Measurements from ENCODE around the gene ADGRG6.

The ADGRG6 gene

DNA sequence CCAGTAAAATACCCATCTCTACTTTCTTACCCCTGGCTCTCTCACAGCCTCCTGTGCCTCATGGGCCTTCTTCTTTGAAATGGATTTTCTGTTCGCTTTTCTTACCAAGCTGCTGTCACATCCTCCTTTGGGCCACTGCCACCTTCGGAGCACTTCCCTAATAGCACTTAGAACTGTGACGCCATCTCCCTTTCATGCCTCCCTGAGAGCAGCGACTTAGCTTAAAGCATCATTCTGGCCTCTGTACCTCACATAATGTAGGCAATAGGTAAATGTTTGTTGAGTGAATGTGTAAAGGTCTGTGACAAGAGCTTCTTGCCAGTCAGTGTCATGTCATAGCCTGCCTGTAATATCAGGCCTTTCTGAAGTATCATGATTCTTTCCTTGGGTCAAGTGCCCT, 78.8 kb downstream of the ADGRG6 start:
- DNase-seq: no peak

- DNase-seq: no peak
These were observed 79.4 kb downstream of the ADGRG6 start for GRCh38 chr6:142381181-142381580.

GRCh38 chr6:142381845-142382378, 80.1 kb downstream of the ADGRG6 start:
- DNase-seq: no peak

DNA sequence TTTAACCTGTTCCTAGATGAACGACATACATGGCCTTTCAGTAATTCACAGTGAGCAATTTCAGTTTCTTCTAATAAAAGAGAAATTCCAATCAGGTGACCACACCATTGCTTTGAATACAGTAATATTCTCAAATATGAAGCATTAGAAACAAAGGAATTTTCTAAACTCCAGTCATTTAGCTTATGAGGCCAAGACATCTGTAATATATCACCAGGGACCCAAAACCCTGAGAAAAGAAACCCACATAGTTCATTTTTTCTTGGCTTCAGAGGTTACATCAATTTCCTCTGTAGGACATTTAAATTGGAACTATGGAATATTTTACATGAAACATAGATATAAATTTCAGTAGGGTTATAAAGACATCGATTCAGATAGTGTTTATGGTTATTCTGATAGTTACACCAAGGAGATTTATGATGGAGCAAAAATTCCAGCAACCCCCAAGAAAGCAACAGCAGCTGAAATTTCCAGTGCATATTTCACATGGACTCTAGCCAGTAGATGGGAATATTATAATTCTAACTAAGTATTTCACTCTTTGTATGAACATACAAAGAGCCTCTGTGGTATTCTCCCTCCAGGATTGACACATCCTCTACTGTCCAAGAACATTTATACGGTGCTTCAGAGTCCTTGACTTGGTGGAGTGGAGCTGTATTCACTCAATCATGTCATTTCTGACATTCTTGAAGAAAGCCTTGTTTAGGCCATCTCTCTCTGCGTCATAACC, 82.9 kb downstream of the ADGRG6 start:
- no peak for DNase-seq

GRCh38 chr6:142385352-142385751, 83.5 kb downstream of the ADGRG6 start:
- no peak for DNase-seq

DNA sequence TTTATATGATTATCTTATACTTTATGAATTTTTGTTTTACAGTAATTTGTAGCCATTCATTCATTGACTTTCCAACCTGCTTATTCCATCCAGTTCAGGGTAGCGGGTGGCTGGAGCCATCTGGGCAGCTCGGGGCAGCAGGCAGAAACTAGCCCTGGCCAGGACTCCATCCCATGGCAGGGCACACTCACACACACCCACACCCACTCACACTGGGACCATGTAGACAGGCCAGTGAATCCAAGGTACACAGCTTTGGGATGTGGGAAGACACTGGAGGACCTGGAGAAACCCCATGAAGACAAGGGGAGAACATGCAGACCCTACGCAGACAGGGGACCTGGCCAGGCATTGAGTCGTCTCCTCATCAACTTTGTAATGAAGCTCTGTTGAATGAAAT, 84.8 kb downstream of the ADGRG6 start:
- no peak for DNase-seq

DNA sequence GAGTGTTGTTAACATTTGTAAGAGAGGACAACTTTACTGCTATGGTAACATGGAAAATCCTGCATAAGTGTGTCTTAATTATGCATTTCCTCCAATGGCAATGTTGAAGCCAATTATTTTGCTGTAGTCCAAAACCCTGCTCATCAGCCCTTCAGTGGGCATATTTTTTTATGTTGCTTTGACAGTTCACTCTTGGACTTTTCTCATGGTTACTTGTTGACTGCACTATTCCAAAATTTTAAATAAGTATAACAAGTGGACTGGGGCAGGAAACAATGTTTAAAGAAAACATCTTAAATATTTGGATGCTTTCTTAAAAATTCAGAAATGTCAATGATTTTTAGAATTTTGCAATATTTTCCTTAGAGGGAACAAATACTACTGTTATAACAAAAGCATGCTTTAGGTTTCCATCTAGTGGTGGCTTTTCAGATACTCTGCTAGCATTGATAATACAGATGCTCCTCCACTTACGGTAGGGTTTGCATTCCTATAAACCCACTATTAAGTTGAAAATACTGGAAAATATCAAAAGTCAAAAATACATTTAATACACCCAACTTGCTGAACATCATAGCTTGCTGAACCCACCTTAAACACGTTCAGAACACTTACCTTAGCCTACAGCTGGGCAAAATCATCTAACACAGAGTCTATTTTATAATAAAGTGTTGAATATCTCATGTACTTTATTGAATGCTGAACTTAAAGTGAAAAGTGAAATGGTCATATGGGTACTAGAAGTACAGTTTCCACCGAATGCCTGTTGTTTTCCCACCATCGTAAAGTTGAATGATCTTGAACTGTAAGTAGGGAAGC, 86.4 kb downstream of the ADGRG6 start:
- no peak for DNase-seq

DNA sequence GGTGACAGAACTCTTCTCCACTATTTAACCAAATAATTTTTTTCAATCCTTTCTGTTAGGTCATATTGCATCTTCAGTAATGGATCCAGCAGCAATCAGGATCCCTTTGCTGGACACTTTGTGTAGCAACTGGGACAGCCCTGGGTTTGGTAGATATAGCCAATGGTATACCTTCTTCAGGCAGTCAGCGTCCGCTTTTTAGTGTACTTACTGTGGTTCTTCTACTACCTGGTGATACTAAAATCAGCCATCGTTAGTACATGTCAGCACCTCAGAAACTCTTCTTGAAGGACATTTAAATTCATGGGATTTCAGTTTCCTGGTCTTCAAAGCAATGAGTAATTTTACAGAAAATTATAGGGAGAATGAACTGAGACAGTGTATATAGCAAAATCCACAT, 93.5 kb downstream of the ADGRG6 start:
- no peak for DNase-seq

GRCh38 chr6:142395768-142396231, 94.0 kb downstream of the ADGRG6 start:
- no peak for DNase-seq

- no peak for DNase-seq
These were observed 96.5 kb downstream of the ADGRG6 start for GRCh38 chr6:142398353-142398752.

GRCh38 chr6:142399739-142400138, 97.9 kb downstream of the ADGRG6 start:
- DNase-seq: no peak

- DNase-seq: no peak
These were observed 98.7 kb downstream of the ADGRG6 start for GRCh38 chr6:142400495-142400894.

DNA sequence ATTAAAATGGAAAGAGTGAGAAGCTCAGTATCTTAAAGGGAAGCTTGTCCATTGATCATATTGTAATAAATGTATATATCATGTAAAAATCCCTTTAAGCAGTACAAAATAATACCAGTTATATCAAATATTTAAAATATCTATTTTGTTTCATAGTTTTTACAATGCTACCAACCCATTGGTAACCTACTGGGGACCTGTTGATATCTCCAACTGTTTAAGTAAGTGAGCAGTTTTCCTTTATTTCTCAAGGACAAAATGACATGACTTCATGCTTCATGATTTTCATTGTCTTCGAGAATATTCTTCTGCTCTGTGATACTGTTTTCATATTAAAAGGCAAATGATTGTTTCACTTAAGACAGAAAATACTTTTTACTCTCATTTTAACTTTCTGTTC, 100.0 kb downstream of the ADGRG6 start:
- no peak for DNase-seq

- DNase-seq: no peak
These were observed 102.9 kb downstream of the ADGRG6 start for GRCh38 chr6:142404751-142405150.

DNA sequence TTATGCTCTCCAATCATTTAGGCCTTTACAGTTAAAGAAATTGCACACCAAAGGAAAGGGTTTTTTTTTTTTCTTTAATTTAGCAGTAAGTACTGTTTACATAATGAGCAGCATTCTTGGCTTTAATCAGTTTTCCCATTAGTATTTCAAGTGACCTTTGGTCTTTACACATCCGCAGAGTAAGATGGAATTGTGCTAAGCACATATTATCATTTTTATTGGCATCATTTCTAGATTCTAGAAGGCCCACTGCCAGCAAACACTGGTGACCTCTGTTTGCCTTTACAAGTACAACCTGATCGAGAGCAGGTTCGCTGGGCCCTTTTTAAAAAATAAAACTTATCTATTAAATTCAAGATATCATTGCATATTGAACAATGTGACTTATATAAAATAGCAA, 104.3 kb downstream of the ADGRG6 start:
- no peak for DNase-seq

DNA sequence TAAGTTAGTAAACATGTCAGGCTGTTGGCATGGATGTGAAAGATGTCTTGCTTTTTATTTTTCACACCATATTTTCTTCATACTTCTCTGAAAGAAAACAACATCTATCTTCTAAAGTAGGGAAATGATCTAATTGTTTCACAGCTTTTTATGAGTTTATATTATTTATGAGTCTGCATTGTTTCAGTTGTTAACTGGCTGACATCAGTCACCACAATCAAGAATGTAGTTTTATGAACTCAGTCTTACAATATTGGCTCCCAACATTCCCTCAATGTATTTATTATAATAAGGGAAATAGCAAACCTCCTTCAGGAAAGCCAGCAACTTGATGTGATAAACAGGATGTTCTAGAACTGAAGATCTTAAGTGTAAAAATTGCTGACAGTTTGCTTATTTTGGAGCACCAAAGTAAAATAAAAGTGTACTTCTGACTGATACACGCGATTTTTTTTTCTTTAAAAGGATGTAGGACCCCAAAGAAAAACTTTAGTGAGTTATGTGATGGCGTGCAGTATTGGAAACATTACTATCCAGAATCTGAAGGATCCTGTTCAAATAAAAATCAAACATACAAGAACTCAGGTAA, 106.0 kb downstream of the ADGRG6 start:
- no peak for DNase-seq

DNA sequence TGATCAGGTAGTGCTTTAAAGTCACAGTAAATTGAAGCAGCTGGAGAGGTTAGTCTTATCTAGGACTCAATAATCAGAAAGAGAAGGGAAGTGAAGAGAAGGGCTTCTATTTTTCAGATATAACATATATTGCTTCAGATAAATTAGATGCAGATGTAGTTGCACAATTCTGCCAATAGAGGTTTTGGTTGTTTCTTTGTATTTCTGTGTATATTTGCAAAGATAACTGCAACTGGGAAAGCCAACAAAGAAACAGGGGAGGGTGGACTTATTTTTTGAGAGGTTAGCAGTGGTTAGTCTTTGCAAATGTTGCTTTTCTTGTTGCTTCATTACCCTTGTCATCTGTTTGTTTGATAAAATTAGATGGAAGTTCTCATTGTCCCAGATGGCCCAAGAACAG, 106.6 kb downstream of the ADGRG6 start:
- no peak for DNase-seq

GRCh38 chr6:142409794-142410193, 108.0 kb downstream of the ADGRG6 start:
- no peak for DNase-seq

GRCh38 chr6:142411145-142411544, 109.3 kb downstream of the ADGRG6 start:
- DNase-seq: no peak

DNA sequence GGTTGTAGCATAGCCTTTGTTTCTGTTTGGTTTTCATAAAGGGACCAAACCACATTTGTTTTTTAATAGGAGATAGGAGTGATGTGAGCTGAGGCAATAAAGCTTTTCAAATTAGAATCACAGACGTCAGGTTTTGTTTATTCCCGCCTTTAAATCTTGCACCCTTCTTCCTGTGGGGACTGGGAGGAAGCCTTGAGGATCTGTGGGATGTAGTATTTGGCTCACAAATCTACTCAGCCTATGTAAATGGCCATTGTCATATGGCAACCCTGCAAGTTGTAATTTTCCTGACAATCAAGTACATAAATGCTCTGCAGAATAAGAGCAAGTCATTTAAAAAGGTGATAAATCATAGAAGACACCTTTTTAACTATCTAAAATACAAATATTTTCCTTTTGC, 110.4 kb downstream of the ADGRG6 start:
- no peak for DNase-seq

- DNase-seq: no peak
These were observed 110.9 kb downstream of the ADGRG6 start for GRCh38 chr6:142412658-142413057.

GRCh38 chr6:142413111-142413510, 111.3 kb downstream of the ADGRG6 start:
- DNase-seq: no peak

- no peak for DNase-seq
These were observed 112.8 kb downstream of the ADGRG6 start for GRCh38 chr6:142414462-142415250.

Data from activated CD4-positive, CD25-positive, alpha-beta regulatory T cell treated with anti-CD3 and anti-CD28 coated beads, Interleukin-2, amount 50 U/mL, for 72 hours (primary cell).